Measurements from ENCODE around the gene ADAMTS7.
"Not testable (repeated sequence)": the region's sequence is repeated elsewhere in the genome, so short reads cannot be mapped to it uniquely, and the experiment has no call there.

ADAMTS7 gene

GRCh38 chr15:78842519-78842918 lies 31.3 kb upstream of the ADAMTS7 start:
- Histone ChIP-seq H3K27me3 (ENCODE audit: control insufficient read depth, insufficient read depth, low read length, poor library complexity, severe bottlenecking) (no peaks in the 10 kb centered on the region), H3K4me1 (ENCODE audit: control insufficient read depth, insufficient read depth, low read length) (peaks cover 5% of the 10 kb centered on the region), H3K36me3 (ENCODE audit: control insufficient read depth, insufficient read depth, low read length) (no peaks in the 10 kb centered on the region), H3K4me3 (ENCODE audit: insufficient read depth, low read depth, low read length) (no peak overlapping the region), H3K9me3 (ENCODE audit: control insufficient read depth, low read length) (no peaks in the 10 kb centered on the region), H3K27ac (ENCODE audit: insufficient read depth, low read depth, low read length, poor library complexity, severe bottlenecking) (no peak overlapping the region)
- 86 to 90% methylated on average over 3 of the region's 3 CpGs for WGBS, 2 experiments

- Histone ChIP-seq H3K27ac (ENCODE audit: insufficient read depth, low read depth, low read length, poor library complexity, severe bottlenecking) (no peak overlapping the region), H3K27me3 (ENCODE audit: control insufficient read depth, insufficient read depth, low read length, poor library complexity, severe bottlenecking) (no peaks in the 10 kb centered on the region)
- WGBS, 2 experiments = 82 to 86% methylated on average over 6 of the region's 6 CpGs
Measured at GRCh38 chr15:78841891-78842290, 30.6 kb upstream of the ADAMTS7 start.

GRCh38 chr15:78841376-78841706 lies 30.1 kb upstream of the ADAMTS7 start:
- H3K9me3 ChIP-seq (ENCODE audit: control insufficient read depth, low read length) = no peaks in the 10 kb centered on the region
- 65 to 78% methylated on average over 3 of the region's 3 CpGs for WGBS, 2 experiments
- peaks cover 5% of the 10 kb centered on the region for H3K4me1 ChIP-seq (ENCODE audit: control insufficient read depth, insufficient read depth, low read length)
- H3K27me3 ChIP-seq (ENCODE audit: control insufficient read depth, insufficient read depth, low read length, poor library complexity, severe bottlenecking) = no peaks in the 10 kb centered on the region
- H3K27ac ChIP-seq (ENCODE audit: insufficient read depth, low read depth, low read length, poor library complexity, severe bottlenecking) = no peak overlapping the region
- H3K36me3 ChIP-seq (ENCODE audit: control insufficient read depth, insufficient read depth, low read length) = no peaks in the 10 kb centered on the region
- no peak overlapping the region for H3K4me3 ChIP-seq (ENCODE audit: insufficient read depth, low read depth, low read length)

More at GRCh38 chr15:78841891-78842290, 30.6 kb upstream of the ADAMTS7 start:
- H3K4me1 ChIP-seq (ENCODE audit: control insufficient read depth, insufficient read depth, low read length) = peaks cover 5% of the 10 kb centered on the region
- H3K36me3 ChIP-seq (ENCODE audit: control insufficient read depth, insufficient read depth, low read length) = no peaks in the 10 kb centered on the region
- H3K4me3 ChIP-seq (ENCODE audit: insufficient read depth, low read depth, low read length) = no peak overlapping the region
- no peaks in the 10 kb centered on the region for H3K9me3 ChIP-seq (ENCODE audit: control insufficient read depth, low read length)

- Histone ChIP-seq H3K9me3 (ENCODE audit: control insufficient read depth, low read length) (no peaks in the 10 kb centered on the region), H3K36me3 (ENCODE audit: control insufficient read depth, insufficient read depth, low read length) (no peaks in the 10 kb centered on the region), H3K27ac (ENCODE audit: insufficient read depth, low read depth, low read length, poor library complexity, severe bottlenecking) (no peak overlapping the region), H3K4me1 (ENCODE audit: control insufficient read depth, insufficient read depth, low read length) (peaks cover 5% of the 10 kb centered on the region), H3K4me3 (ENCODE audit: insufficient read depth, low read depth, low read length) (no peak overlapping the region), H3K27me3 (ENCODE audit: control insufficient read depth, insufficient read depth, low read length, poor library complexity, severe bottlenecking) (no peaks in the 10 kb centered on the region)
- 84 to 90% methylated on average over 7 of the region's 7 CpGs for WGBS, 2 experiments
Measured at GRCh38 chr15:78840661-78841375, 29.6 kb upstream of the ADAMTS7 start.

GRCh38 chr15:78839151-78839550 lies 27.9 kb upstream of the ADAMTS7 start:
- not testable (repeated sequence) for H3K36me3 ChIP-seq (ENCODE audit: control insufficient read depth, insufficient read depth, low read length); H3K4me3 ChIP-seq (ENCODE audit: insufficient read depth, low read depth, low read length)
- WGBS, 2 experiments = 91 to 92% methylated on average over 6 of the region's 6 CpGs

GRCh38 chr15:78838489-78838888 lies 27.2 kb upstream of the ADAMTS7 start:
- H3K4me1 ChIP-seq (ENCODE audit: control insufficient read depth, insufficient read depth, low read length) = peaks cover 5% of the 10 kb centered on the region
- H3K27me3 ChIP-seq (ENCODE audit: control insufficient read depth, insufficient read depth, low read length, poor library complexity, severe bottlenecking) = no peaks in the 10 kb centered on the region
- H3K4me3 ChIP-seq (ENCODE audit: insufficient read depth, low read depth, low read length) = no peak overlapping the region
- 90 to 93% methylated on average over 3 of the region's 3 CpGs for WGBS, 2 experiments
- no peak overlapping the region for H3K27ac ChIP-seq (ENCODE audit: insufficient read depth, low read depth, low read length, poor library complexity, severe bottlenecking)
- H3K36me3 ChIP-seq (ENCODE audit: control insufficient read depth, insufficient read depth, low read length) = no peaks in the 10 kb centered on the region
- H3K9me3 ChIP-seq (ENCODE audit: control insufficient read depth, low read length) = no peaks in the 10 kb centered on the region

More at GRCh38 chr15:78839151-78839550, 27.9 kb upstream of the ADAMTS7 start:
- not testable (repeated sequence) for H3K9me3 ChIP-seq (ENCODE audit: control insufficient read depth, low read length); H3K27ac ChIP-seq (ENCODE audit: insufficient read depth, low read depth, low read length, poor library complexity, severe bottlenecking); H3K4me1 ChIP-seq (ENCODE audit: control insufficient read depth, insufficient read depth, low read length); H3K27me3 ChIP-seq (ENCODE audit: control insufficient read depth, insufficient read depth, low read length, poor library complexity, severe bottlenecking)

- Histone ChIP-seq H3K27me3 (ENCODE audit: control insufficient read depth, insufficient read depth, low read length, poor library complexity, severe bottlenecking) (no peaks in the 10 kb centered on the region), H3K4me1 (ENCODE audit: control insufficient read depth, insufficient read depth, low read length) (peaks cover 5% of the 10 kb centered on the region), H3K36me3 (ENCODE audit: control insufficient read depth, insufficient read depth, low read length) (no peaks in the 10 kb centered on the region), H3K27ac (ENCODE audit: insufficient read depth, low read depth, low read length, poor library complexity, severe bottlenecking) (no peak overlapping the region), H3K9me3 (ENCODE audit: control insufficient read depth, low read length) (no peaks in the 10 kb centered on the region), H3K4me3 (ENCODE audit: insufficient read depth, low read depth, low read length) (no peak overlapping the region)
- 70 to 71% methylated on average over 8 of the region's 8 CpGs for WGBS, 2 experiments
Measured at GRCh38 chr15:78837543-78837942, 26.3 kb upstream of the ADAMTS7 start.

- Histone ChIP-seq H3K9me3 (ENCODE audit: control insufficient read depth, low read length) (no peaks in the 10 kb centered on the region), H3K36me3 (ENCODE audit: control insufficient read depth, insufficient read depth, low read length) (no peaks in the 10 kb centered on the region), H3K4me3 (ENCODE audit: insufficient read depth, low read depth, low read length) (no peak overlapping the region), H3K27me3 (ENCODE audit: control insufficient read depth, insufficient read depth, low read length, poor library complexity, severe bottlenecking) (no peaks in the 10 kb centered on the region), H3K4me1 (ENCODE audit: control insufficient read depth, insufficient read depth, low read length) (peaks cover 5% of the 10 kb centered on the region), H3K27ac (ENCODE audit: insufficient read depth, low read depth, low read length, poor library complexity, severe bottlenecking) (no peak overlapping the region)
- 71 to 79% methylated on average over 2 of the region's 2 CpGs for WGBS, 2 experiments
Measured at GRCh38 chr15:78837131-78837530, 25.9 kb upstream of the ADAMTS7 start.

GRCh38 chr15:78836333-78836732 lies 25.1 kb upstream of the ADAMTS7 start:
- Histone ChIP-seq H3K9me3 (ENCODE audit: control insufficient read depth, low read length) (no peaks in the 10 kb centered on the region), H3K36me3 (ENCODE audit: control insufficient read depth, insufficient read depth, low read length) (no peaks in the 10 kb centered on the region), H3K27ac (ENCODE audit: insufficient read depth, low read depth, low read length, poor library complexity, severe bottlenecking) (no peak overlapping the region), H3K27me3 (ENCODE audit: control insufficient read depth, insufficient read depth, low read length, poor library complexity, severe bottlenecking) (no peaks in the 10 kb centered on the region), H3K4me3 (ENCODE audit: insufficient read depth, low read depth, low read length) (no peak overlapping the region), H3K4me1 (ENCODE audit: control insufficient read depth, insufficient read depth, low read length) (peaks cover 5% of the 10 kb centered on the region)
- 94 to 96% methylated on average over 1 of the region's 1 CpG for WGBS, 2 experiments

GRCh38 chr15:78831229-78832207 lies 20.3 kb upstream of the ADAMTS7 start:
- no peaks in the 10 kb centered on the region for H3K4me1 ChIP-seq (ENCODE audit: control insufficient read depth, insufficient read depth, low read length)
- no peaks in the 10 kb centered on the region for H3K36me3 ChIP-seq (ENCODE audit: control insufficient read depth, insufficient read depth, low read length)
- 93 to 94% methylated on average over 73 of the region's 73 CpGs for WGBS, 2 experiments
- no peak overlapping the region for H3K27ac ChIP-seq (ENCODE audit: insufficient read depth, low read depth, low read length, poor library complexity, severe bottlenecking)
- no peaks in the 10 kb centered on the region for H3K9me3 ChIP-seq (ENCODE audit: control insufficient read depth, low read length)
- no peak overlapping the region for H3K4me3 ChIP-seq (ENCODE audit: insufficient read depth, low read depth, low read length)
- H3K27me3 ChIP-seq (ENCODE audit: control insufficient read depth, insufficient read depth, low read length, poor library complexity, severe bottlenecking) = no peaks in the 10 kb centered on the region
